GM23338 (cell line): ENCODE measurements around the gene ABR. TPM values are rescaled to one million over a fixed set of nuclear protein-coding genes. Genes with fewer than 3 reads are reported as not detected.

Experiments used
- ATAC-seq: fragments of 200-7000 bp; cut with Tn5 transposase; 3 replicates; pipeline ENCODE4 v1.9.1; 2020
- DNase-seq: peaks from one replicate; pipeline ENCODE4 v3.0.0-alpha.2; 2015; ENCODE audit warnings: low spot score
- H2AFZ ChIP-seq: fragments of 200-600 bp; sonication (generic); 2 replicates; pipeline ENCODE4 v1.8.0; 2016; ENCODE audit warnings: antibody characterized with exemption, mild to moderate bottlenecking, moderate library complexity
- H3F3A ChIP-seq: fragments of 200-600 bp; sonication (generic); replicated peaks from 2 replicates; pipeline ENCODE4 v1.8.0; 2017; ENCODE audit warnings: antibody characterized with exemption, mixed run types, low read depth
- H3K27ac ChIP-seq: fragments of 200-600 bp; sonication (generic); 2 replicates; pipeline ENCODE4 v1.6.1; 2016; ENCODE audit warnings: low read depth
- H3K27me3 ChIP-seq: fragments of 200-600 bp; sonication (generic); 2 replicates; pipeline ENCODE4 v1.8.0; 2016; ENCODE audit warnings: mild to moderate bottlenecking, mixed run types, moderate library complexity; ENCODE audit not compliant: insufficient read depth
- H3K36me3 ChIP-seq: fragments of 200-600 bp; sonication (generic); 2 replicates; pipeline ENCODE4 v1.8.0; 2016; ENCODE audit warnings: mild to moderate bottlenecking; ENCODE audit not compliant: insufficient read depth
- H3K4me1 ChIP-seq: fragments of 200-600 bp; sonication (generic); 2 replicates; pipeline ENCODE4 v1.8.0; 2016; ENCODE audit warnings: mild to moderate bottlenecking, moderate library complexity; ENCODE audit not compliant: insufficient read depth
- H3K4me2 ChIP-seq: fragments of 200-600 bp; sonication (generic); 2 replicates; pipeline ENCODE4 v1.7.1; 2017; ENCODE audit warnings: mixed run types
- H3K4me3 ChIP-seq: fragments of 200-600 bp; sonication (generic); 2 replicates; pipeline ENCODE4 v1.6.1; 2016; ENCODE audit warnings: mixed run types
- H3K79me2 ChIP-seq: fragments of 200-600 bp; sonication (generic); replicated peaks from 2 replicates; pipeline ENCODE4 v1.8.0; 2017; ENCODE audit warnings: mild to moderate bottlenecking; ENCODE audit not compliant: insufficient read depth
- H3K9me2 ChIP-seq: fragments of 200-600 bp; sonication (generic); 2 replicates; pipeline ENCODE4 v1.8.0; 2017; ENCODE audit not compliant: insufficient read depth
- H4K20me1 ChIP-seq: fragments of 200-600 bp; sonication (generic); replicated peaks from 2 replicates; pipeline ENCODE4 v1.8.0; 2017; ENCODE audit warnings: mild to moderate bottlenecking; ENCODE audit not compliant: insufficient read depth
- H3K27ac Mint-ChIP-seq: 2 replicates; pipeline ENCODE4 v1.8.0; 2020; ENCODE audit warnings: inconsistent platforms, mild to moderate bottlenecking, moderate library complexity, mixed read lengths
- H3K27me3 Mint-ChIP-seq: 3 replicates; pipeline ENCODE4 v1.8.0; 2022; ENCODE audit warnings: low read depth, mild to moderate bottlenecking, moderate library complexity, mixed read lengths, inconsistent platforms; ENCODE audit not compliant: insufficient read depth, poor library complexity
- H3K36me3 Mint-ChIP-seq: 3 replicates; pipeline ENCODE4 v1.8.0; 2021; ENCODE audit warnings: low read depth, mild to moderate bottlenecking, inconsistent platforms, moderate library complexity, mixed read lengths
- H3K4me1 Mint-ChIP-seq: 3 replicates; pipeline ENCODE4 v1.8.0; 2020; ENCODE audit warnings: mild to moderate bottlenecking, inconsistent platforms, mixed read lengths
- H3K4me3 Mint-ChIP-seq: 3 replicates; pipeline ENCODE4 v1.8.0; 2021; ENCODE audit warnings: moderate library complexity, mild to moderate bottlenecking, inconsistent platforms, mixed read lengths
- H3K9me3 Mint-ChIP-seq: 3 replicates; pipeline ENCODE4 v1.8.0; 2020; ENCODE audit warnings: moderate library complexity, mild to moderate bottlenecking, inconsistent platforms, mixed read lengths
- CREB1 ChIP-seq: fragments of 250-450 bp; sonication (Bioruptor Pico); IDR thresholded peaks from 2 replicates; pipeline ENCODE4 v1.5.0; 2020; ENCODE audit warnings: low read depth, mild to moderate bottlenecking, moderate library complexity
- EZH2 ChIP-seq: fragments of 200-600 bp; sonication (generic); IDR thresholded peaks from one replicate; pipeline ENCODE4 v1.8.0; 2017; ENCODE audit warnings: antibody characterized with exemption, mild to moderate bottlenecking, low read depth; ENCODE audit not compliant: unreplicated experiment
- EZH2phosphoT487 ChIP-seq: fragments of 200-600 bp; sonication (generic); IDR thresholded peaks from one replicate; pipeline ENCODE4 v1.8.1; 2018; ENCODE audit warnings: antibody characterized with exemption; ENCODE audit not compliant: unreplicated experiment
- NANOG ChIP-seq: IDR thresholded peaks from 2 replicates; pipeline ENCODE4 v1.6.1; 2016; ENCODE audit warnings: antibody characterized with exemption, borderline replicate concordance
- STAT1 ChIP-seq: IDR thresholded peaks from one replicate; pipeline ENCODE4 v1.6.1; 2016; ENCODE audit warnings: antibody characterized with exemption; ENCODE audit not compliant: unreplicated experiment
- ZNF114 ChIP-seq: fragments of 250-450 bp; sonication (Bioruptor Pico); IDR thresholded peaks from 2 replicates; pipeline ENCODE4 v1.5.0; 2020; ENCODE audit warnings: mild to moderate bottlenecking, moderate library complexity
- ZNF331 ChIP-seq: fragments of 250-450 bp; sonication (Bioruptor Pico); IDR thresholded peaks from 2 replicates; pipeline ENCODE4 v1.5.0; 2020; ENCODE audit warnings: low read depth, mild to moderate bottlenecking, moderate library complexity
- polyA plus RNA-seq: library from polyadenylated mRNA; unstranded; fragments of >200 nt; fragmentation: Nextera tagmentation; extraction: Ambion mirVana; gene quantifications from 2 replicates; pipeline ENCODE4 v1.2.1, GENCODE V29; 2016
- total RNA-seq: library from RNA; depleted of rRNA; stranded (reverse); fragments of >200 nt; shearing (Covaris generic); gene quantifications from 2 replicates; pipeline ENCODE4 v1.2.3, GENCODE V29; 2014
- TF ChIP-seq, protein P1 (sequence below), 2 experiments: fragments of 200-600 bp in 1 of 2; sonication (generic) in 1 of 2; conservative IDR thresholded peaks; 2 replicates each; pipeline versions ENCODE4 v1.5.1 to v1.6.1; 2016 to 2017; ENCODE audit warnings: antibody characterized with exemption in 2 of 2, low read depth in 2 of 2, mild to moderate bottlenecking in 2 of 2, moderate library complexity in 1 of 2
- TF ChIP-seq, protein P2 (sequence below): IDR thresholded peaks from 2 replicates; pipeline ENCODE4 v1.6.1; 2016; ENCODE audit warnings: antibody characterized with exemption
- TF ChIP-seq, protein P3 (sequence below): fragments of 250-450 bp; sonication (Bioruptor Pico); IDR thresholded peaks from 2 replicates; pipeline ENCODE4 v1.5.0; 2020; ENCODE audit warnings: mild to moderate bottlenecking, moderate library complexity

ABR gene
- total and polyA plus RNA-seq, 2 experiments from 2014 or later, result 15.0 to 27.7 TPM

DNA sequence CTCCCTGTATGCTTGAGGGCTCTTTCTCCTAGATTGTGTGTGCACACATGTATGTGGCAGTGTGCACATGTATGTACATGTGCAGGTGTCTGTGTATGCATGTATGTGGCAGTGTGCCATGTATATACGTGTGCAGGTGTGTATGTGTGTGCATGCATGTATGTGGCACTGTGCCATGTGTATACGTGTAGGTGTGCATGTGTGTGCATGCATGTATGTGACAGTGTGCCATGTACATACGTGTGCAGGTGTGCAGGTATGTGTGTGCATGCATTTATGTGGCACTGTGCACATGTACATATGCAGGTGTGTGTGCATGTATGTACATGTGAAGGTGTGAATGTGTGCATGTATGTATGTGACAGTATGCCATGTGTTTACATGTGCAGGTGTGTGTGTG lies 46.5 kb upstream of the ABR start (continued):
- TF ChIP-seq, protein P1, sequence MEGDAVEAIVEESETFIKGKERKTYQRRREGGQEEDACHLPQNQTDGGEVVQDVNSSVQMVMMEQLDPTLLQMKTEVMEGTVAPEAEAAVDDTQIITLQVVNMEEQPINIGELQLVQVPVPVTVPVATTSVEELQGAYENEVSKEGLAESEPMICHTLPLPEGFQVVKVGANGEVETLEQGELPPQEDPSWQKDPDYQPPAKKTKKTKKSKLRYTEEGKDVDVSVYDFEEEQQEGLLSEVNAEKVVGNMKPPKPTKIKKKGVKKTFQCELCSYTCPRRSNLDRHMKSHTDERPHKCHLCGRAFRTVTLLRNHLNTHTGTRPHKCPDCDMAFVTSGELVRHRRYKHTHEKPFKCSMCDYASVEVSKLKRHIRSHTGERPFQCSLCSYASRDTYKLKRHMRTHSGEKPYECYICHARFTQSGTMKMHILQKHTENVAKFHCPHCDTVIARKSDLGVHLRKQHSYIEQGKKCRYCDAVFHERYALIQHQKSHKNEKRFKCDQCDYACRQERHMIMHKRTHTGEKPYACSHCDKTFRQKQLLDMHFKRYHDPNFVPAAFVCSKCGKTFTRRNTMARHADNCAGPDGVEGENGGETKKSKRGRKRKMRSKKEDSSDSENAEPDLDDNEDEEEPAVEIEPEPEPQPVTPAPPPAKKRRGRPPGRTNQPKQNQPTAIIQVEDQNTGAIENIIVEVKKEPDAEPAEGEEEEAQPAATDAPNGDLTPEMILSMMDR (conservative IDR thresholded peaks at IDR 0.05; ENCODE audit: low read depth in 2 of 2), result no peak
- TF ChIP-seq ZNF331 (CRISPR knock-in tag) (no peak), CREB1 (no peak)

DNA sequence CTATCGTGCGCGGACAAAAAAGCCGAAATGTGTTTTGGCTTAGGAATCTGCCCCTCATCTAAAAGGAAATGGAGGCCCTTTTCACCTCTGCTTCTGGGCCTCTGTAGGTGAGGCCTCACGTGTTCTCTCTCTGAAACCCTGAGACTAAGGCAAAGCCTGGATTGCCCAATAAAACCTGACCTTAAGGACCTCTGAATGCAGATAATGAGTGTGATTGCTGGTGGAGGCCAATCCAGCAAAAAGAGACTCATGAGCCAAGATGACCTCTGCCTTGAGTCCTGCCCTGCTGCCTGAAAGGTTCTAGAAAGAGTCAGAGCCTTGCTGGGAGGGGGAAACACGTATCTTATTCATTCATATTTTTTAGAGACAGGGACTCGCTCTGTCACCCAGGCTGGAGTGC lies 44.5 kb upstream of the ABR start:
- Mint-ChIP-seq H3K9me3 (peaks cover 3% of the 10 kb centered on the region; the same call in 1 of the 3 replicates), H3K27ac (no peak overlapping the region), H3K4me3 (no peak overlapping the region), H3K4me1 (peaks cover 6% of the 10 kb centered on the region; the same call in 2 of the 3 replicates), H3K27me3 (peaks cover 32% of the 10 kb centered on the region), H3K36me3 (no peaks in the 10 kb centered on the region)
- no peak overlapping the region for H3K4me3 ChIP-seq
- H2AFZ ChIP-seq, result no peak overlapping the region
- H3K27ac ChIP-seq, result no peak overlapping the region
- no peak overlapping the region for H3K4me2 ChIP-seq
- H3K27me3 ChIP-seq, result peaks cover 48% of the 10 kb centered on the region
- no peaks in the 10 kb centered on the region; the same call in 1 of the 2 replicates for H4K20me1 ChIP-seq
- H3K36me3 ChIP-seq, result no peaks in the 10 kb centered on the region
- H3K4me1 ChIP-seq, result peaks cover 3% of the 10 kb centered on the region; the same call in 1 of the 2 replicates
- H3K79me2 ChIP-seq, result no peaks in the 10 kb centered on the region
- no peak for DNase-seq
- peaks cover 12% of the 10 kb centered on the region; the same call in 1 of the 2 replicates for H3F3A ChIP-seq
- no peak for ATAC-seq
- H3K9me2 ChIP-seq, result no peaks in the 10 kb centered on the region
- TF ChIP-seq ZNF331 (CRISPR knock-in tag), result no peak
- TF ChIP-seq, protein P2, sequence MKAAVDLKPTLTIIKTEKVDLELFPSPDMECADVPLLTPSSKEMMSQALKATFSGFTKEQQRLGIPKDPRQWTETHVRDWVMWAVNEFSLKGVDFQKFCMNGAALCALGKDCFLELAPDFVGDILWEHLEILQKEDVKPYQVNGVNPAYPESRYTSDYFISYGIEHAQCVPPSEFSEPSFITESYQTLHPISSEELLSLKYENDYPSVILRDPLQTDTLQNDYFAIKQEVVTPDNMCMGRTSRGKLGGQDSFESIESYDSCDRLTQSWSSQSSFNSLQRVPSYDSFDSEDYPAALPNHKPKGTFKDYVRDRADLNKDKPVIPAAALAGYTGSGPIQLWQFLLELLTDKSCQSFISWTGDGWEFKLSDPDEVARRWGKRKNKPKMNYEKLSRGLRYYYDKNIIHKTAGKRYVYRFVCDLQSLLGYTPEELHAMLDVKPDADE, result no peak
- no peak for TF ChIP-seq EZH2
- TF ChIP-seq NANOG, result no peak
- no peak for TF ChIP-seq ZNF114 (CRISPR knock-in tag)
- TF ChIP-seq, protein P1 (conservative IDR thresholded peaks at IDR 0.05; ENCODE audit: low read depth in 2 of 2), result no peak
- TF ChIP-seq CREB1, result no peak
- no peak for TF ChIP-seq EZH2phosphoT487
- no peak for TF ChIP-seq STAT1
- TF ChIP-seq, protein P3, sequence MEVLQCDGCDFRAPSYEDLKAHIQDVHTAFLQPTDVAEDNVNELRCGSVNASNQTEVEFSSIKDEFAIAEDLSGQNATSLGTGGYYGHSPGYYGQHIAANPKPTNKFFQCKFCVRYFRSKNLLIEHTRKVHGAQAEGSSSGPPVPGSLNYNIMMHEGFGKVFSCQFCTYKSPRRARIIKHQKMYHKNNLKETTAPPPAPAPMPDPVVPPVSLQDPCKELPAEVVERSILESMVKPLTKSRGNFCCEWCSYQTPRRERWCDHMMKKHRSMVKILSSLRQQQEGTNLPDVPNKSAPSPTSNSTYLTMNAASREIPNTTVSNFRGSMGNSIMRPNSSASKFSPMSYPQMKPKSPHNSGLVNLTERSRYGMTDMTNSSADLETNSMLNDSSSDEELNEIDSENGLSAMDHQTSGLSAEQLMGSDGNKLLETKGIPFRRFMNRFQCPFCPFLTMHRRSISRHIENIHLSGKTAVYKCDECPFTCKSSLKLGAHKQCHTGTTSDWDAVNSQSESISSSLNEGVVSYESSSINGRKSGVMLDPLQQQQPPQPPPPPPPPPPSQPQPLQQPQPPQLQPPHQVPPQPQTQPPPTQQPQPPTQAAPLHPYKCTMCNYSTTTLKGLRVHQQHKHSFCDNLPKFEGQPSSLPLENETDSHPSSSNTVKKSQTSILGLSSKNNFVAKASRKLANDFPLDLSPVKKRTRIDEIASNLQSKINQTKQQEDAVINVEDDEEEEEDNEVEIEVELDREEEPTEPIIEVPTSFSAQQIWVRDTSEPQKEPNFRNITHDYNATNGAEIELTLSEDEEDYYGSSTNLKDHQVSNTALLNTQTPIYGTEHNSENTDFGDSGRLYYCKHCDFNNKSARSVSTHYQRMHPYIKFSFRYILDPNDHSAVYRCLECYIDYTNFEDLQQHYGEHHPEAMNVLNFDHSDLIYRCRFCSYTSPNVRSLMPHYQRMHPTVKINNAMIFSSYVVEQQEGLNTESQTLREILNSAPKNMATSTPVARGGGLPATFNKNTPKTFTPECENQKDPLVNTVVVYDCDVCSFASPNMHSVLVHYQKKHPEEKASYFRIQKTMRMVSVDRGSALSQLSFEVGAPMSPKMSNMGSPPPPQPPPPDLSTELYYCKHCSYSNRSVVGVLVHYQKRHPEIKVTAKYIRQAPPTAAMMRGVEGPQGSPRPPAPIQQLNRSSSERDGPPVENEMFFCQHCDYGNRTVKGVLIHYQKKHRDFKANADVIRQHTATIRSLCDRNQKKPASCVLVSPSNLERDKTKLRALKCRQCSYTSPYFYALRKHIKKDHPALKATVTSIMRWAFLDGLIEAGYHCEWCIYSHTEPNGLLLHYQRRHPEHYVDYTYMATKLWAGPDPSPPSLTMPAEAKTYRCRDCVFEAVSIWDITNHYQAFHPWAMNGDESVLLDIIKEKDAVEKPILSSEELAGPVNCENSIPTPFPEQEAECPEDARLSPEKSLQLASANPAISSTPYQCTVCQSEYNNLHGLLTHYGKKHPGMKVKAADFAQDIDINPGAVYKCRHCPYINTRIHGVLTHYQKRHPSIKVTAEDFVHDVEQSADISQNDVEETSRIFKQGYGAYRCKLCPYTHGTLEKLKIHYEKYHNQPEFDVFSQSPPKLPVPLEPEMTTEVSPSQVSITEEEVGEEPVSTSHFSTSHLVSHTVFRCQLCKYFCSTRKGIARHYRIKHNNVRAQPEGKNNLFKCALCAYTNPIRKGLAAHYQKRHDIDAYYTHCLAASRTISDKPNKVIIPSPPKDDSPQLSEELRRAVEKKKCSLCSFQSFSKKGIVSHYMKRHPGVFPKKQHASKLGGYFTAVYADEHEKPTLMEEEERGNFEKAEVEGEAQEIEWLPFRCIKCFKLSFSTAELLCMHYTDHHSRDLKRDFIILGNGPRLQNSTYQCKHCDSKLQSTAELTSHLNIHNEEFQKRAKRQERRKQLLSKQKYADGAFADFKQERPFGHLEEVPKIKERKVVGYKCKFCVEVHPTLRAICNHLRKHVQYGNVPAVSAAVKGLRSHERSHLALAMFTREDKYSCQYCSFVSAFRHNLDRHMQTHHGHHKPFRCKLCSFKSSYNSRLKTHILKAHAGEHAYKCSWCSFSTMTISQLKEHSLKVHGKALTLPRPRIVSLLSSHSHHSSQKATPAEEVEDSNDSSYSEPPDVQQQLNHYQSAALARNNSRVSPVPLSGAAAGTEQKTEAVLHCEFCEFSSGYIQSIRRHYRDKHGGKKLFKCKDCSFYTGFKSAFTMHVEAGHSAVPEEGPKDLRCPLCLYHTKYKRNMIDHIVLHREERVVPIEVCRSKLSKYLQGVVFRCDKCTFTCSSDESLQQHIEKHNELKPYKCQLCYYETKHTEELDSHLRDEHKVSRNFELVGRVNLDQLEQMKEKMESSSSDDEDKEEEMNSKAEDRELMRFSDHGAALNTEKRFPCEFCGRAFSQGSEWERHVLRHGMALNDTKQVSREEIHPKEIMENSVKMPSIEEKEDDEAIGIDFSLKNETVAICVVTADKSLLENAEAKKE (CRISPR knock-in tag), result no peak
